Mesodermal cell (in vitro differentiated cells): ENCODE results near the gene HMGA1.

Experiments used
- H3K27ac ChIP-seq: 2 replicates; pipeline ENCODE4 v1.7.0; 2013; ENCODE audit warnings: mild to moderate bottlenecking, low read depth, low read length, moderate library complexity; ENCODE audit not compliant: severe bottlenecking
- H3K36me3 ChIP-seq: 2 replicates; pipeline ENCODE4 v1.7.1; 2013; ENCODE audit warnings: mild to moderate bottlenecking, low read length, moderate library complexity; ENCODE audit not compliant: control insufficient read depth, insufficient read depth
- H3K4me1 ChIP-seq: one replicate; pipeline ENCODE4 v1.7.1; 2013; ENCODE audit warnings: mild to moderate bottlenecking, low read length; ENCODE audit not compliant: insufficient read depth, control insufficient read depth, poor library complexity, severe bottlenecking
- H3K4me3 ChIP-seq: 2 replicates; pipeline ENCODE4 v1.7.0; 2013; ENCODE audit warnings: low read length, control low read depth, mild to moderate bottlenecking; ENCODE audit not compliant: insufficient read depth, poor library complexity, severe bottlenecking; ENCODE audit errors: extremely low read depth
- H3K9me3 ChIP-seq: 2 replicates; pipeline ENCODE4 v1.7.1; 2013; ENCODE audit warnings: mild to moderate bottlenecking, low read length, moderate library complexity; ENCODE audit not compliant: control insufficient read depth
- WGBS, 2 experiments: methylation state at CpG; one replicate each; pipeline ENCODE4 v1.1.5; 2013; ENCODE audit warnings: missing lambda C conversion rate in 2 of 2; ENCODE audit not compliant: insufficient coverage in 2 of 2; 5-methylcytosine and 5-hydroxymethylcytosine counted together

Gene HMGA1

GRCh38 chr6:34202329-34203201 is 34.1 kb upstream of the HMGA1 start:
- WGBS, 2 experiments: 91 to 92% methylated on average over 12 to 14 of the region's 20 CpGs
- H3K4me1 ChIP-seq: no peaks in the 10 kb centered on the region
- no peak overlapping the region for H3K27ac ChIP-seq
- H3K9me3 ChIP-seq: no peaks in the 10 kb centered on the region
- no peaks in the 10 kb centered on the region for H3K36me3 ChIP-seq
- no peak overlapping the region for H3K4me3 ChIP-seq

- Histone ChIP-seq H3K4me1 (no peaks in the 10 kb centered on the region), H3K9me3 (no peaks in the 10 kb centered on the region), H3K27ac (no peak overlapping the region), H3K4me3 (no peak overlapping the region), H3K36me3 (no peaks in the 10 kb centered on the region)
- 81 to 100% methylated on average over 1 to 3 of the region's 4 CpGs for WGBS, 2 experiments
Measured at GRCh38 chr6:34204693-34205092, 32.0 kb upstream of the HMGA1 start.

- Histone ChIP-seq H3K9me3 (no peaks in the 10 kb centered on the region), H3K36me3 (no peaks in the 10 kb centered on the region), H3K27ac (no peak overlapping the region), H3K4me1 (no peaks in the 10 kb centered on the region), H3K4me3 (no peak overlapping the region)
- WGBS, 2 experiments: 100% methylated on average over 3 of the region's 3 CpGs
Measured at GRCh38 chr6:34205466-34205865, 31.2 kb upstream of the HMGA1 start.

GRCh38 chr6:34205916-34206315 is 30.8 kb upstream of the HMGA1 start:
- H3K4me1 ChIP-seq: no peaks in the 10 kb centered on the region
- WGBS, 2 experiments: no CpG with 5 or more reads among the region's 2 CpGs
- H3K4me3 ChIP-seq: no peak overlapping the region
- no peak overlapping the region for H3K27ac ChIP-seq
- H3K9me3 ChIP-seq: no peaks in the 10 kb centered on the region
- no peaks in the 10 kb centered on the region for H3K36me3 ChIP-seq

GRCh38 chr6:34206726-34207125 is 29.9 kb upstream of the HMGA1 start:
- Histone ChIP-seq H3K4me3 (no peak overlapping the region), H3K36me3 (no peaks in the 10 kb centered on the region), H3K4me1 (no peaks in the 10 kb centered on the region), H3K9me3 (no peaks in the 10 kb centered on the region), H3K27ac (no peak overlapping the region)
- WGBS, 2 experiments: 63 to 71% methylated on average over 7 of the region's 7 CpGs

- Histone ChIP-seq H3K27ac (no peak overlapping the region), H3K4me1 (no peaks in the 10 kb centered on the region), H3K36me3 (no peaks in the 10 kb centered on the region)
Measured at GRCh38 chr6:34207695-34208443, 28.8 kb upstream of the HMGA1 start.

GRCh38 chr6:34213772-34214171 is 22.9 kb upstream of the HMGA1 start:
- H3K4me3 ChIP-seq: no peak overlapping the region
- no peak overlapping the region for H3K27ac ChIP-seq
- H3K4me1 ChIP-seq: no peaks in the 10 kb centered on the region
- 92% methylated on average over 3 of the region's 4 CpGs; no CpG with 5 or more reads in 1 of the 2 experiments for WGBS, 2 experiments
- H3K36me3 ChIP-seq: no peaks in the 10 kb centered on the region
- H3K9me3 ChIP-seq: no peaks in the 10 kb centered on the region

More at GRCh38 chr6:34207695-34208443, 28.8 kb upstream of the HMGA1 start:
- H3K4me3 ChIP-seq: no peak overlapping the region
- 94 to 95% methylated on average over 3 to 4 of the region's 4 CpGs for WGBS, 2 experiments
- no peaks in the 10 kb centered on the region for H3K9me3 ChIP-seq

GRCh38 chr6:34218691-34219090 is 18.0 kb upstream of the HMGA1 start:
- WGBS, 2 experiments: 86% methylated on average over 2 of the region's 2 CpGs; no CpG with 5 or more reads in 1 of the 2 experiments
- H3K4me1 ChIP-seq: no peaks in the 10 kb centered on the region
- no peak overlapping the region for H3K4me3 ChIP-seq
- H3K36me3 ChIP-seq: no peaks in the 10 kb centered on the region
- H3K9me3 ChIP-seq: no peaks in the 10 kb centered on the region
- H3K27ac ChIP-seq: no peak overlapping the region

- H3K9me3 ChIP-seq: no peaks in the 10 kb centered on the region
- H3K36me3 ChIP-seq: no peaks in the 10 kb centered on the region
- peaks cover 23% of the 10 kb centered on the region for H3K4me1 ChIP-seq
- H3K27ac ChIP-seq: peak overlapping the region; percentile 71
- 23 to 24% methylated on average over 11 to 12 of the region's 16 CpGs for WGBS, 2 experiments
- peak overlapping the region; percentile 21 for H3K4me3 ChIP-seq
Measured at GRCh38 chr6:34223381-34223955, 13.2 kb upstream of the HMGA1 start.

- peaks cover 23% of the 10 kb centered on the region for H3K4me1 ChIP-seq
- 10 to 13% methylated on average over 20 to 22 of the region's 55 CpGs for WGBS, 2 experiments
- no peaks in the 10 kb centered on the region for H3K36me3 ChIP-seq
- peak overlapping the region; percentile 89 for H3K27ac ChIP-seq
- H3K9me3 ChIP-seq: no peaks in the 10 kb centered on the region
- peak overlapping the region; percentile 36 for H3K4me3 ChIP-seq
Measured at GRCh38 chr6:34223956-34224940, 12.4 kb upstream of the HMGA1 start.
